ENCODE measurements around the gene RABEP1. TPM values are rescaled to one million over a fixed set of nuclear protein-coding genes. Genes with fewer than 3 reads are reported as not detected.
A peak's percentile ranks its signal among the peaks of the same experiment; 100 is the strongest.

RABEP1 gene
- total RNA-seq, 1 experiment from 2014 or later = 53.0 TPM

- peak overlapping the region; percentile 87 for H2AFZ ChIP-seq
- no peaks in the 10 kb centered on the region for H3K27me3 ChIP-seq (ENCODE audit: insufficient read depth, low read depth)
- no peak for TF ChIP-seq EZH2 (IDR thresholded peaks at IDR 0.05; ENCODE audit: low read depth)
- TF ChIP-seq CTCF (conservative IDR thresholded peaks at IDR 0.05) = no peak
- peak overlapping the region; percentile 100 for H3K4me2 ChIP-seq
- peak; percentile 59 to 88 for DNase-seq
- peaks cover 62% of the 10 kb centered on the region for H3F3A ChIP-seq (ENCODE audit: insufficient read depth, low read depth)
- CTCF ChIA-PET = interaction anchor here (0.9 to 1.1 kb wide), 2 partner anchors 21 to 469 kb away, joined by 3 to 9 read pairs; partner anchors contain the start of gene C1QBP
- intact Hi-C loops (cut with micrococcal nuclease; ENCODE audit: unreplicated experiment) = loop anchor here (10.0 kb wide), 1 partner anchor 174 kb away; no protein-coding TSS in a partner anchor
- H3K9me3 ChIP-seq (ENCODE audit: insufficient read depth, low read depth) = no peaks in the 10 kb centered on the region
- BruUV-seq (replicated peaks) = no TSS peak
- H3K27ac ChIP-seq = peak overlapping the region; percentile 99
- H3K4me3 ChIP-seq = peak overlapping the region; percentile 98
- H4K20me1 ChIP-seq (ENCODE audit: insufficient read depth) = no peaks in the 10 kb centered on the region
- POLR2A ChIA-PET (ENCODE audit: unreplicated experiment) = interaction anchor here (0.5 to 0.7 kb wide), 3 partner anchors 22 to 135 kb away, joined by 3 to 4 read pairs (median 3); no protein-coding TSS in a partner anchor
- H3K9me2 ChIP-seq (ENCODE audit: insufficient read depth) = no peaks in the 10 kb centered on the region
- H3K4me1 ChIP-seq (replicated peaks; ENCODE audit: insufficient read depth) = peaks cover 58% of the 10 kb centered on the region
- peaks cover 48% of the 10 kb centered on the region for H3K36me3 ChIP-seq (ENCODE audit: low read depth)
- peaks cover 71% of the 10 kb centered on the region for H3K79me2 ChIP-seq (ENCODE audit: low read depth)
Observed at GRCh38 chr17:5418858-5419355, 136.8 kb downstream of the RABEP1 start.

- POLR2A ChIA-PET (ENCODE audit: unreplicated experiment) = interaction anchor here (0.5 to 0.7 kb wide), 3 partner anchors 22 to 136 kb away, joined by 3 to 4 read pairs (median 3); no protein-coding TSS in a partner anchor
- H3K9me2 ChIP-seq (ENCODE audit: insufficient read depth) = no peaks in the 10 kb centered on the region
- H3K79me2 ChIP-seq (ENCODE audit: low read depth) = peaks cover 67% of the 10 kb centered on the region
- peak within 1 kb of the TSS; percentile 98 for H3K4me3 ChIP-seq
- H3K9me3 ChIP-seq (ENCODE audit: insufficient read depth, low read depth) = no peaks in the 10 kb centered on the region
- no peaks in the 10 kb centered on the region for H4K20me1 ChIP-seq (ENCODE audit: insufficient read depth)
- peaks cover 53% of the 10 kb centered on the region for H3K36me3 ChIP-seq (ENCODE audit: low read depth)
- CTCF ChIA-PET = interaction anchor here (0.9 to 1.1 kb wide), 2 partner anchors 20 to 469 kb away, joined by 3 to 9 read pairs; partner anchors contain the start of gene C1QBP
- TF ChIP-seq CTCF (conservative IDR thresholded peaks at IDR 0.05) = no peak
- no peak for TF ChIP-seq EZH2 (IDR thresholded peaks at IDR 0.05; ENCODE audit: low read depth)
- intact Hi-C loops (cut with micrococcal nuclease; ENCODE audit: unreplicated experiment) = loop anchor here (10.0 kb wide), 1 partner anchor 175 kb away; no protein-coding TSS in a partner anchor
- H3F3A ChIP-seq (ENCODE audit: insufficient read depth, low read depth) = peaks cover 57% of the 10 kb centered on the region
- TSS peak; percentile 54 for BruUV-seq (replicated peaks)
- peak within 1 kb of the TSS; percentile 87 for H2AFZ ChIP-seq
- H3K4me1 ChIP-seq (replicated peaks; ENCODE audit: insufficient read depth) = peaks cover 52% of the 10 kb centered on the region
- peak within 1 kb of the TSS; percentile 99 for H3K27ac ChIP-seq
- no peaks in the 10 kb centered on the region for H3K27me3 ChIP-seq (ENCODE audit: insufficient read depth, low read depth)
- peak within 1 kb of the TSS; percentile 100 for H3K4me2 ChIP-seq
- DNase-seq = peak; percentile 91 to 96
Observed at GRCh38 chr17:5419356-5419958, 137.4 kb downstream of the RABEP1 start, which contains the start of gene NUP88. NUP88 (minus strand) TSS chr17:5419662; CDS start chr17:5419650, 12 bp downstream.

- Histone ChIP-seq H3K4me3 (peak within 1 kb of the TSS; percentile 98), H2AFZ (peak within 1 kb of the TSS; percentile 87), H3K4me1 (replicated peaks; ENCODE audit: insufficient read depth) (peaks cover 47% of the 10 kb centered on the region), H3K9me3 (ENCODE audit: insufficient read depth, low read depth) (no peaks in the 10 kb centered on the region), H3K27me3 (ENCODE audit: insufficient read depth, low read depth) (no peaks in the 10 kb centered on the region), H3K9me2 (ENCODE audit: insufficient read depth) (no peaks in the 10 kb centered on the region), H3K36me3 (ENCODE audit: low read depth) (peaks cover 57% of the 10 kb centered on the region), H3F3A (ENCODE audit: insufficient read depth, low read depth) (peaks cover 52% of the 10 kb centered on the region), H4K20me1 (ENCODE audit: insufficient read depth) (no peaks in the 10 kb centered on the region), H3K27ac (peak within 1 kb of the TSS; percentile 99), H3K4me2 (peak within 1 kb of the TSS; percentile 100), H3K79me2 (ENCODE audit: low read depth) (peaks cover 64% of the 10 kb centered on the region)
- intact Hi-C loops (cut with micrococcal nuclease; ENCODE audit: unreplicated experiment) = loop anchor here (2.0 to 10.0 kb wide), 3 partner anchors 17 to 175 kb away; partner anchors contain the start of gene DHX33
- TF ChIP-seq EZH2 (IDR thresholded peaks at IDR 0.05; ENCODE audit: low read depth) (no peak), CTCF (conservative IDR thresholded peaks at IDR 0.05) (no peak)
- ChIA-PET POLR2A (ENCODE audit: unreplicated experiment) (no interaction called here), CTCF (interaction anchor here (0.9 to 1.1 kb wide), 2 partner anchors 19 to 470 kb away, joined by 3 to 9 read pairs; partner anchors contain the start of gene C1QBP)
- no peak for DNase-seq
- TSS peak; percentile 41 for BruUV-seq (replicated peaks)
Observed at GRCh38 chr17:5419959-5420653, 138.0 kb downstream of the RABEP1 start, which contains the start of gene RPAIN. RPAIN (plus strand) TSS chr17:5420182; CDS start chr17:5420211, 29 bp downstream.
